Measurements from ENCODE around the gene COQ8B.
"Not testable (repeated sequence)": the region's sequence is repeated elsewhere in the genome, so short reads cannot be mapped to it uniquely, and the experiment has no call there.

COQ8B gene

GRCh38 chr19:40741527-40742390, 25.1 kb upstream of the COQ8B start:
- peak; percentile 30 for DNase-seq

GRCh38 chr19:40740747-40741146, 24.1 kb upstream of the COQ8B start:
- DNase-seq = no peak

DNA sequence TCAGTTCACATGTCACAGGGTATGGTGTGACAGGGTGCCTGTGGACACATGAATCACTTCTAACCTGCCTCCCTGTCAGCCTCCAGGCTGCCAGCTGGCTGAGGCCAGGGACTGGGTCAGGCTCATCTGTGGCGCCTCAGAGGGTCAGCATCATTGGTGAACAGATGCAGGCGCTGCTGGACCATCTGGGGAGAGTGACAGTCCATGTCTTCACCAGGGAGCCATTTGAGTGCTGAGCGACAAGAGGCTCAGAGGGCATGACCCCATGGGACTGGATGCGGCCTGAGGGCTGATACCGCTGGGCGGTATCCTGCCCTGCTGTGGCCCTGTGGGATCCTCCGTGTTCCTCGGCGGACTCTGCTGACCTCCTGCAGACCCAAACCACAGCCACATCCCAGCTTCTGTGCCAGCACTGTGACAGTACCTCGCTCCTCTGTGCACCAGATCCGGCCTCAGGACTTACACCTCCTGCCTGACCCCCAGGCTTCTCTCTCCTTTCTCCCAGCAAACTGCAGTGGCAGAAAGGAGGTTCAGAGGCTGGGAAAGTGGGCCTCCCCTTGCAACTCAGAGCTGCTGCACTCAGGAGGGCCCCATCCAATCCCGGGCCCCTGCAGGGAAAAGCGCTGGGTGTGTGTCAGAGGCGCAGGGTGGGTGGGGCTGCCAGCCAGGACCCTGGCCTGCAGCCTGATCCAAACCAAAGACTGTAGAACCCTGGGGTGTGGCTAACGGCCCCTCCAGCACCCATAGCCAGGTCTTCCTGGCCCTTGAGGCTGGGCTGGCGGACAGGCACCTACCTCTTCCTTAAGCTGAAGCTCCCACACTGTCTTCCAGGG, 23.4 kb upstream of the COQ8B start:
- no peak for DNase-seq

- no peak for DNase-seq
These were observed 22.5 kb upstream of the COQ8B start for GRCh38 chr19:40739030-40739839.

DNA sequence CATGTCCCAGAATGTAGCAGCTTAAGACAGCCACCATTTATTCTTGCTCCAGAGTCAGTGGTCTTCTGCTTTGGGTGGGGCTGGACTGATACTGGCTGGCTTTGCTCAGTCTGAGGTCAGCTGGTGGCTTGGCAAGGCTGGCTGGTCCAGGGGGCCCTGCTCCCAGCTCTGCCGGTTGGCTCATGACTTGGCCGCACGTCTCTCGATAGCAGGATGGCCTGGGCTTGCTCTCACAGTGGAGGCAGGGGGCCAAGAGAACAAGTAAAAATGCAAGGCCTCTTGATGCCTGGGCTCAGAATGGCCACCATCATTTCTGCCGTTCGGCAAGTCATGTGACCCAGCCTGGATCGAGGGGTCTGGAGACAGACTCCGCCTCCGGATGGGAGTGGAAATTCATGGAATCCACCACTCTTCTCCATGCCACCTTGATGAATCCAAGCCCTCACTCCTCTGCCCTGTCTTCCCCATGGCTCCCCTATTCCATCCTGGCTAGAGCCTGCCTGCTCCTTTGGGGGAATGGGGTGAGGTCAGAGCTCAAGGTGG, 20.5 kb upstream of the COQ8B start:
- no peak for DNase-seq

- DNase-seq = no peak
These were observed 20.0 kb upstream of the COQ8B start for GRCh38 chr19:40736661-40737060.

DNA sequence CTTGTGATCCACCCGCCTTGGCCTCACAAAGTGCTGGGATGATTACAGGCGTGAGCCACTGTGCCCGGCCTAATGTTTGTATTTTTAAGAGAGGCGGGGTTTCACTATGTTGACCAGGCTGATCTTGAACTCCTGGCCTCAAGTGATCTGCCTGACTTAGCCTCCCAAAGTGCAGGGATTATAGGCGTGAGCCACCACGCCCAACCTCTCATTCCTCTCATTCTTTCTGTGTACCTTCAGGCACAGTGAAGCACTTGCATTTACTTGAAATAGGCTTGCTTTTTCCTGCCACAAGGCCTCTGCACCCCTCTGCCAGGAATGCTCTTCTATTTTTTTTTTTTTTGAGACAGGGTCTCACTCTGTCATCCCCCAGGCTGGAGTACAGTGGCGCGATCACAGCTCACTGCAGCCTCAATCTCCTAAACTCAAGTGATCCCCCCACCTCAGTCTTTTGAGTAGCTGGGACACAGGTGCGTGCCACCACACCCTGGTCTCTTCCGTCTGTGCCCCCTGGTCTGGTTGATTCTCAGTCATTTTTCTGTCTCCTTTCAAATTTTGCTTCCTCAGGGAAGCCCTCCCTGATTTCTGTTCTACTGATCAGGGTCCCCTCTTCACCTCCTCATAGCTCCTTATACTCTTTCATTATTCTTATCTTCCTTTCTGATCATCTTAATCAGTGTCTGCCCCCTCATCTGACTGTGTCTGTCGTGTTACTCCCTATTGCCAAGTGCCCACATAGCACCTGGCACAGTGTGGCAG, 18.5 kb upstream of the COQ8B start:
- no peak for DNase-seq

DNA sequence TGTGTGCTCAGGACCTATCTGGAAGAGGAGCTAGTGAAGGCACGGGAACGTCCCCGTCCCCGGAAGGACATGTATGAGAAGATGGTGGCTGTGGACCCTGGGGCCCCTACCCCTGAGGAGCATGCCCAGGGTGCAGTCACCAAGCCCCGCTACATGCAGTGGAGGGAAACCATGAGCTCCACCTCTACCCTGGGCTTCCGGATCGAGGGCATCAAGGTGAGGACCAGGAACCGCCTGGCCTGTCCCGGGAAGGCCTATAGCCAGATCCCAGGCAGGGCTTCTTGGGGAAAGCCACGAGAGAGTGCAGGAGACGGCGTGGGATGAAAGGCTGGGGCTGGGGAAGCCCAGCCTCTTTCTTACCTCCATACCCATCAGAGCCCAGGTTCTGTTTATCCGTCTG, 16.5 kb upstream of the COQ8B start:
- DNase-seq = no peak

DNA sequence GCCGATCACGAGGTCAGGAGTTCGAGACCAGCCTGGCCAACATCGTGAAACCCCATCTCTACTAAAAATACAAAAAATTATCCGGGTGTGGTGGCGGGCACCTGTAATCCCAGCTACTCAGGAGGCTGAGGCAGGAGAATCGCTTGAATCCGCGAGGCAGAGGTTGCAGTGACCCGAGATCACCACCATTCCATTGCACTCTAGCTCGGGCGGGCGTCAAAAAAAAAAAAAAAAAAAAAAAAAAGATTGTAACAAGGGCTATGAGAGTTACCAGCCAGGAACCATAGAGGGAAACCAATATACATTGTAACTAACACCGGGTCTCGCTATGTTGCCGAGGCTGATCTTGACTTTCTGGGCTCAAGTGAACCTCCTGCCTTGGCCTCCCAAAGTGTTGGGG, 15.6 kb upstream of the COQ8B start:
- not testable (repeated sequence) for DNase-seq

- DNase-seq = not testable (repeated sequence)
These were observed 13.4 kb upstream of the COQ8B start for GRCh38 chr19:40730065-40730464.

DNA sequence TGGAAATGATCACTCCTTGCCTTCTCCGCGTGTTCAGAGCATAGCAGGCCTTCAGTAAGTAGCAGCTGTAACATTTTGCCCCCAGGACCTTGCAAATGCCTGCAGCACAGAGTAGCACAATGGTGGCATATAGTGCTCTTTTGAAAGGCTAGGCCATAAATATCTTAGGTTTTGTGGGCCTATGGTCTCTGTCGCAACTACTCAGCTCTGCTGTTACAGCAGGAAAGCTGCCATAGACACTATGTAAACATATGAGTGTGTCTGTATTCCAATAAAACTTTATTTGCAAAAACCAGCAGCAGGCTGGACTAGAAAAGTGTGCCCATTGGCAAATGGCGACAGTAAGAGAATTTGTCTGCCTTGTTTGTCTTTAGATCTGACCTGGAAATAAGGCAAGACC, 9.6 kb upstream of the COQ8B start:
- DNase-seq = no peak

DNA sequence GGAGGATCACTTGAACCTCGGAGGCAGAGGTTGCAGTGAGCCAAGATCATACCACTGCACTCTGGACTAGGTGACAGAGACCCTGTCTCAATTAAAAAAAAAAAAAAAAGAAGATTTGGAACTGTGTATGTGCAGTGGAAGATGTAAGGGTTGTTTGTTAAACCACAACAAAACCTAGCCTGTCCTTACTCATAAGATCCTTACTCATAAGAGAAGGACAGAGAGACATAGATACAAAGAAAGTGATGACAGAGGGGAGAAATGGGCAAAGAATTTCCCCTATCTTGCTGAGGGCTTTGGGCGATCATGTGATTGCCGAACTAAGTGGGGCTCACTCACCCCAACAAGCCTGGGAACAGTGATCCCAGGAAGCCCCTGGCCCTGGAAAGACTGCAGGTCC, 8.2 kb upstream of the COQ8B start:
- DNase-seq = no peak

DNA sequence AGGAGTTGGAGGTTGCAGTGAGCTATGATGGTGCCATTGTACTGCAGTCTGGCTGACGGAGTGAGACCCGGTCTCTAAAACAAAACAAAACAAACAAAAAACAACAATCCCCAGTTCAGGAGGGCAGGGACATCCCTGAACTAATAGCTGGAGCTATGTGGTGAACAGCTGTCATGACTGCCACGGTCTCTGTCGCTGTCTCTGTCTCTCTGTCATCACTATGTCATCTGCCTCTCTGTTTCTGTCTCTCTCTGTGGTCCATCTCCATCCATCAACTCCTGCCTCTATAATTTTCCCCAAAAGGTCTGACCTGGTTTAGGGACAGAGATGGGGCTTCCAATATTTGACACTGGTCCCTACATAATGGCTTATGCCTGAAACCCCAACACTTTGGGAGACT, 7.6 kb upstream of the COQ8B start:
- no peak for DNase-seq

GRCh38 chr19:40723661-40724254, 7.1 kb upstream of the COQ8B start:
- DNase-seq = no peak

GRCh38 chr19:40721936-40722661, 5.4 kb upstream of the COQ8B start:
- DNase-seq = no peak

- DNase-seq = no peak
These were observed 4.4 kb upstream of the COQ8B start for GRCh38 chr19:40721140-40721486.

- no peak for DNase-seq
These were observed 2.8 kb upstream of the COQ8B start for GRCh38 chr19:40719414-40719894.

DNA sequence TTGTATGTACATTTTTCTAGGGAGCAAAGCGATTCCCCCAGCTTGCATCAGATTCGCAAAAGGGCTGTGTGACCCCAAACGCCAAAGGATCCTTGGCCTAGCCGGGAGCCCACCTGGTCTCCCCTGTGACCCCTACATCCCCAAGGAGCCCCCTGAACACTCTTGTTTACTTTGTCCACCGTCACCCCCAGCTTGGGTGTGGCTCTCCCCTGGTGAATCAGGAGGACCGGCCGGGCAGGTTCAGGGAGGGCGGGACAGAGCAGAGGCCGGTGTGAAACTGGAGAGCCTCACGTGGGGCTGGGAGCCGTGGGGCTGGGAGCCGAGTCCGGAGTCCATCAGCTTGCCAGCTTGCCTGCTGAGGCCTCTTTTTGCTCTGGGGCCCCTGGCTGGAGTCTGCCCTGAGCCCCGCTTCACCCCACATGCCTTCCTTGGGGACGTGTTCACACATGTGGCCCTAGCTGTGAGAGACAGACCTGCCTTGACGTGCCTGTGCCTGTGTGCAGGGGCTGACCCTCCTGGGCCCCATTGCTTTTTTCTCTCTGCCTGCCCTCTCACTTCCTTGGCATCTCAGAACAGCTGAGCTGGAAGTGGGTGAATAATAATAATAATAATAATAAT, 2.2 kb upstream of the COQ8B start:
- peak; percentile 51 for DNase-seq

GRCh38 chr19:40717880-40718773, 1.4 kb upstream of the COQ8B start:
- DNase-seq = peak; percentile 34

Measured in hematopoietic multipotent progenitor cell treated with erythropoietin and hydrocortisone succinate and interleukin-3 and kit ligand, for 6 days (in vitro differentiated cells).